GM21515 (cell line): ENCODE data around the gene ARID4B.
"Not testable (repeated sequence)": the region's sequence is repeated elsewhere in the genome, so short reads cannot be mapped to it uniquely, and the experiment has no call there.

ENCODE experiments used
- ATAC-seq: cut with Tn5 transposase; IDR thresholded peaks from one replicate; pipeline ENCODE4 v1.9.1; 2021; ENCODE audit not compliant: unreplicated experiment

The ARID4B gene, protein sequence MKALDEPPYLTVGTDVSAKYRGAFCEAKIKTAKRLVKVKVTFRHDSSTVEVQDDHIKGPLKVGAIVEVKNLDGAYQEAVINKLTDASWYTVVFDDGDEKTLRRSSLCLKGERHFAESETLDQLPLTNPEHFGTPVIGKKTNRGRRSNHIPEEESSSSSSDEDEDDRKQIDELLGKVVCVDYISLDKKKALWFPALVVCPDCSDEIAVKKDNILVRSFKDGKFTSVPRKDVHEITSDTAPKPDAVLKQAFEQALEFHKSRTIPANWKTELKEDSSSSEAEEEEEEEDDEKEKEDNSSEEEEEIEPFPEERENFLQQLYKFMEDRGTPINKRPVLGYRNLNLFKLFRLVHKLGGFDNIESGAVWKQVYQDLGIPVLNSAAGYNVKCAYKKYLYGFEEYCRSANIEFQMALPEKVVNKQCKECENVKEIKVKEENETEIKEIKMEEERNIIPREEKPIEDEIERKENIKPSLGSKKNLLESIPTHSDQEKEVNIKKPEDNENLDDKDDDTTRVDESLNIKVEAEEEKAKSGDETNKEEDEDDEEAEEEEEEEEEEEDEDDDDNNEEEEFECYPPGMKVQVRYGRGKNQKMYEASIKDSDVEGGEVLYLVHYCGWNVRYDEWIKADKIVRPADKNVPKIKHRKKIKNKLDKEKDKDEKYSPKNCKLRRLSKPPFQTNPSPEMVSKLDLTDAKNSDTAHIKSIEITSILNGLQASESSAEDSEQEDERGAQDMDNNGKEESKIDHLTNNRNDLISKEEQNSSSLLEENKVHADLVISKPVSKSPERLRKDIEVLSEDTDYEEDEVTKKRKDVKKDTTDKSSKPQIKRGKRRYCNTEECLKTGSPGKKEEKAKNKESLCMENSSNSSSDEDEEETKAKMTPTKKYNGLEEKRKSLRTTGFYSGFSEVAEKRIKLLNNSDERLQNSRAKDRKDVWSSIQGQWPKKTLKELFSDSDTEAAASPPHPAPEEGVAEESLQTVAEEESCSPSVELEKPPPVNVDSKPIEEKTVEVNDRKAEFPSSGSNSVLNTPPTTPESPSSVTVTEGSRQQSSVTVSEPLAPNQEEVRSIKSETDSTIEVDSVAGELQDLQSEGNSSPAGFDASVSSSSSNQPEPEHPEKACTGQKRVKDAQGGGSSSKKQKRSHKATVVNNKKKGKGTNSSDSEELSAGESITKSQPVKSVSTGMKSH (N-terminal part only)

DNA sequence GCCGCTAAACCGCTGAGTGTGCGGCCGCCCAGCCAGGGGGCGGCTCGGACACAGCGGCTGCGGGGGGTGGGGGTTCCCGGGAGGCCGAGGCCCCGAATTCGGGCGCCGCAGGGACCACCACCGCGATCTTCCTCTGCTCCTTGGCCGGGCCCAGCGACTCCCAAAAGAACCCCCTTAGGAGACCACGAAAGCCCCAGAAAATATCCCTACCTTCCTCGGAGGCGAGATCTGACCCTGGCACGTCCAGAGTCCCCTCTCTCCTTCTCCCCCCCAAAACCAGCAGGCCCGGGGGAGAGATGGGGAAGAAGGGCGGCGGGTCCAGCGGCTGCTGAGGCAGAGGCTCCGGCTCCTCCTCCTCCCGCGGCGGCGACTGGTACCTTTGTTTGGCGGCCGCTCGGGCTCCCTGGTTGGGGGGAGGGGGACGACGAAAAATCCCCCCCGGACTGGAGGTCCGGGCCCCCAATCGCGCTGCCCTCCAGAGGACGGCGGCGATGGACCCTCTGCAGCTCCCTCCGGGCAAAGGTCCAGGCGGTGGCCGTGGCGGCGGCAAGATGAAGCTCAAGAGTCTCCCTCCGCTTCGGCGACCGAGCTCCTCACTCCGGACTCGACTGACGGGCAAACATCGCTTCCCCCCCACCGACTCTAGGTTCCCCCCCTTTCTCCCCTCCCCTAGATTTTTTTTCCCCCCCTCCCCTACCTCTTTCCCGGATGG, at the start of gene ARID4B:
Gene ARID4B, minus strand, starts transcription at position 621 of the 712 bp plus-strand sequence. CDS start 1,260 bp downstream, outside the sequence.
- peak; percentile 8 for ATAC-seq

DNA sequence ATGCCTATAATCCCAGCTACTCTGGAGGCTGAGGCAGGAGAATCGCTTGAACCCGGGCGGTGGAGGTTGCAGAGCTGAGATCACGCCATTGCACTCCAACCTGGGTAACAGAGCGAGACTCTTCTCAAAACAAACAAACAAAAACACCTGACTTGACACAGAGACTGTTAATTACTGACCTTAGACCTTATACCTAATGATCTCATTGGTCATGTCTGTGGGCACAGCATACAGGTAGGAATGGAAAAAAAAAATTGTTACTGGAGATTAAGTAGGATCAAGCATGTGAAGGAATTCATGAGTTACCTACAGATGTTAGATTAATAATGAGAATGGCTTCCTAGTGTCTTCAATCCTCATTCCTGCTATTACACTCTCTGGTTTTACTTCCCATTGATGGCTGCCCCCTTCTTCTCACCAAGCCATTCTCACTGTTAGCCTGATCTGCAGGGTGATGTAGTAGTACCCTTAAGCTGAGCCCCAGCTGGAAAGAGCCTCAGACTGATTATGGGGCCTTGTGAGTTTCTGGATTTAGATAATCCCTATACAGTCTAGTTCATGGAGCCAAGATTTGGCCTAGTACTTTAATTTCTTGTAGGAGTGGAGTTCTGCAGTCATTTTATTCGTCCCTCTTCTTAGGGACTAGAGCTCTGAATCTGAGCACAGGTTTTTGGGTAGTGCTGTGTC, 48.1 kb upstream of the ARID4B start:
- ATAC-seq, result no peak

DNA sequence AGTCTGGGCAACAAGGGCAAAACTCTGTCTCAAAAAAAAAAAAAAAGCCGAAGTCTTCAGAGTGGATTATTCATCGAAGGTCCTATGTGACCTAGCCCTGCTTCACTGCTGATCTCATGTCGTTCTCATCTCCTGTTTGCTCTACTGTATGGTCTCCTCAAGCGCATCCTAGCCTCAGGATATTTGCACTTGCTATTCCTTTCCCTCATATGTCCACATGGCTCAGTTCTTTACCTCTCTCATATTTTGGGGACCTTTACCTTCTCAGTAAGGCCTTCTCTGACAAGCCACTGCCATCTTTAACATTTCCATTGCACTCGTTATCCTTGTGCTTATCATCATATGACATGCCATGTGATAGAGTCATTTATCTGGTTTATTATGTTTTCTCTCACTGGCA, 41.8 kb upstream of the ARID4B start:
- no peak for ATAC-seq

DNA sequence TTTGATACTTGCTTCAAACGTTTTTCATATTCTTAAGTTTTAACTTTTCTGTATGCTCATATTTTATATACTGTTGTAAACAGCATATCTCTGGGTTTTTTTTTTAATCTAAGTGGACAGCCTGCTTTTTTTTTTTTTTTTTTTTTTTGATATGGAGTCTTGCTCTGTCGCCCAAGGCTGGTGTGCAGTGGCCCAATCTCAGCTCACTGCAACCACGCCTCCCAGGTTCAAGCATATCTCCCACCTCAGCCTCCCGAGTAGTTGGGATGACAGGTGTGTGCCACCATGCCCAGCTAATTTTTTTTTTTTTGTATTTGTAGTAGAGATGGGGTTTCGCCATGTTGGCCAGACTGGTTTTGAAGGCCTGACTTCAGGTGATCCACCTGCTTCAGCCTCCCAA, 40.4 kb upstream of the ARID4B start:
- no peak for ATAC-seq

DNA sequence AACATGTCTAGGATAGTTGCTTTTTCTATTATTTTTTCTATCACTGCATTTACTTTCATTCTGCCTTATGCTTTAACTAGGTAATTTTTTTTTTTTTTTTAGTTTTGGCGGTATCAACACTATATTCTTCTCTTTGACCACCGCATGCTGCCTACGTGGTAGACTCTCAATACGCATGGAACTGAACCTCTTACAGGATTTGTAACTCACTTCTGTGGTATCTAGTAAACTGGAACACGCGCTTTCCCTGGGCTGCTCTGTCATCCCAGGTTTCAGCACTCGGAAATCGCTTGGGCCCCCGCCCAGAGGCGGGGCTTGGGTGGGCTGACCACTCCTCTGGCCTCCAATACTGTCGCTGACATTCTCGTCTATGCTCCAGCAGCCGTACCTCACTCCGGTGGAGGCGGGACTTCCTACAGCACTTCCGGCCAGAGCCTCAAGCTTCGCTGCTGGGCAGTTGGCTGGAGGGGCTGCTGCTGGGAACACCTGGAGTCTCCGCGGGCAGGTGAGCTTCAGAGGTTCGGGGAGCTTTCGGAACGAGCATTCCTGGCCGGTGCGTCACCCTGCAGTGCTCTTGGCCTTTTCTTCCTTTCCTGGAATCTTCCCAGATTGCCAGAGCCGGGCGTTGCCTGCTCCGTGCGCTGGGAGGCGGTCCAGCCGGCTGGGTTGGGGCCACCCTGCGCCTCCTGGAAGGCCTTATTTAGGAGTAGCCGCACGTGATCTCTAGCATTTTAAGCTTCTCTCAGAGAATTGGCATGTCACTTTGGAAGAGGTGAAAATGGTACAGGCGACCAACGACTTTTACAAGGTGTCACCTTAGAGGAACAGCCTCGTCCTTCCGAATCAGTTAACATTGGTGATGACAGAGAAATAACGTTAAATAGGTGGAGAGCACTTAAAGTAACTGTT, 39.3 kb upstream of the ARID4B start, which contains the start of gene TBCE:
Gene TBCE, plus strand, starts transcription at position 428 of the 909 bp plus-strand sequence. CDS start 12,623 bp downstream, outside the sequence.
- peak; percentile 100 for ATAC-seq

DNA sequence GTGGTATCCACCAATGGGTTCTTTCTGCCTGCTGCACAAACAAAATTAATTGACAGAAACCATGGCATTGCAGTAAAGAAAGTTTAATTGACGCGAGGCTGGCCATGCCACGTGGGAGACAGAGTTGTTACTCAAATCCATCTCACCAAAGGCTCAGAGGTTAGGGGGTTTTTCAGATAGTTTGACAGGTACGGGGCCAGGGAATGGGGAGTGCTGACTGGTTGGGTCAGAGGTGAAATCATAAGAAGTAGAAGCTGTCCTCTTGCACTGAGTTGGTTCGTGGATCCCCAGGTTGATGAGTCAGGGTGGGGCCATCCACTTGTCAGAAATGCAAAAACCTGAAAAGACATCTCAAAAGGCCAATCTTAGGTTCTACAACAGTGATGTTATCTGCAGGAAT, 38.3 kb upstream of the ARID4B start:
- no peak for ATAC-seq

DNA sequence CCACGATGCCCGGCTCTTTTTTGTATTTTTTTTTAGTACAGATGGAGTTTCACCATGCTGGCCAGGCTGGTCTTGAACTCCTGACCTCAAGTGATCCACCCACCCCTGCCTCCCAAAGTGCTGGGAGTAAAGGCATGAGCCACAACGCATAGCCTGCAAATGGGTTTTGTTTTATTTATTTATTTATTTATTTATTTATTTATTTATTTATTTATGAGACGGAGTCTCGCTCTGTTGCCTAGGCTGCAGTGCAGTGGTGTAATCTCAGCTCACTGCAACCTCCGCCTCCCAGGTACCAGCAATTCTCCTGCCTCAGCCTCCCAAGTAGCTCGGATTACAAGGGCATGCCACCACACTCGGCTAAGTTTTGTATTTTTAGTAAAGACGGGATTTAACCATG, 36.2 kb upstream of the ARID4B start:
- not testable (repeated sequence) for ATAC-seq

DNA sequence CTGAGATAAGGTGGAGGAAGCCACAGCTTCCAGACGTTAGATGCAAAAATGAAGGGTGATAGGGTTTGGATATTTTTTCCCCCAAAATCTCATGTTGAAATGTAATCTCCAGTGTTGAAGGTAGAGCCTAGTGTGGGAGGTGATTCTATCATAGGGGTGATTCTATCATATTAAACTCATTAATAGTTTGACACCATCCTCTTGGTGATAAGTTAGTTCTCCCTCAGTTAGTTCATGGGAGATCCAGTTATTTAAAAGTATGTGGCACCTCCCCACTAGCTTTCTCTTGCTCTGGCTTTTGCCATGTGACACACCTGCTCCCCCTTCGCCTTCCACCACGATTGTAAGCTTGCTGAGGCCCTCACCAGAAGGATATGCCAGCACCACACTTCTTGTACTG, 30.9 kb upstream of the ARID4B start:
- ATAC-seq, result no peak

DNA sequence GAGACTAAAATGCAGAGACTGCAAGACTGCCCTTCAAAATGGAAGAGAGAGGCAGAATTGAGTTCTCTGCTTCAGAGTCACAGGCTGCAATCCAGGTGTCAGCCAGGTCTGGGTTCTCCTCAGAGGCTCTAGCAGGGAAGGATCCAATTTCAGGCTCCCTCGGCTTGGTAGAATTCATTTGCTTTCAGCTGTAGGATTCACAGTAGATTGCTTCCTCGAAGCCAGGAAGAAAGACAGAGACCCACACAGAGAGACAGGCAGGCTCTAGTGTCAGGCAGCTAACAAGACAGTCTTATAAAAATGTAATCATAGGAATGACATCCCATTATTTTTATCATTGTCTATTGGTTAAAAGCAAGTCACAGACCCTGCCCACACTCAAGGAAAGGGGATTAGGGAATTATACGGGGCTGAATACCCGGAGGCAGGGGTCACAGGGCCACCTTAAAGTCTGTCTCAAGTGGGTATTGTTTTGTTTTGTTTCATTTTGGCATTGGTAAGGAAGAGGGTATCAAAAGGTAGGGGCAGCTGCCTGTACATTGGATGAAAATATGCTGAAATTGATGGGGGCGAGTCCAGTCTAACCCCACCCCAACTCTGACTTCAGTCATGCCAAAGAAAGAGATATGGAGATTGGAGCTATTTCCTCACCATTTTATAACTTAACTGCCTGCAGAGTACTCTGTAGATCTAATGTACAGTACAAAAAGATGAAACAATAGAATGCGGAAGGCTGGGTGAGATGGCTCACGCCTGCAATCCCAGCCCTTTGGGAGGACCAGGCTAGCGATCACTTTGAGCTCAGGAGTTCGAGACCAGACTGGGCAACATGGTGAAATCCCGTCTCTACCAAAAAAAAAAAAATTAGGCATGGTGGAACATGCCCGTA, 29.8 kb upstream of the ARID4B start:
- no peak for ATAC-seq

DNA sequence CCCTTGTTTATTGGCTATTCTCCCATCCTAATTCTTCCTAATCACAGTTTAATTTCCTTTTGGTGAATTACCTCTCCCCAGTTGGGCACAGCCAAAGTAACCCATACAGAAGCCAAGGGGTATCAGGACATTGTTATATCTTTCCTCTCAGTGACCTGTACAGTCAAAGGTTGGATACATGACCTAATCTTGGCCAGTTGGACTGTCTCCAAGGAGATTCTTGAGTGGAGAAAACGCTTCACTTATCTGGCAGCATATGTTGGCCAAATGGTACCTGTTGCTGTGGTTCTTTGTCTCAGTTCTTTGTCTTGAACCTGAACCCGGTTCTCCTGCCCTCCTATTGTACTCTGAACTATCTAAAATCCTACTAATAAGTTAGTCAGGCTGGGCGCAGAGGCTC, 23.9 kb upstream of the ARID4B start:
- no peak for ATAC-seq

DNA sequence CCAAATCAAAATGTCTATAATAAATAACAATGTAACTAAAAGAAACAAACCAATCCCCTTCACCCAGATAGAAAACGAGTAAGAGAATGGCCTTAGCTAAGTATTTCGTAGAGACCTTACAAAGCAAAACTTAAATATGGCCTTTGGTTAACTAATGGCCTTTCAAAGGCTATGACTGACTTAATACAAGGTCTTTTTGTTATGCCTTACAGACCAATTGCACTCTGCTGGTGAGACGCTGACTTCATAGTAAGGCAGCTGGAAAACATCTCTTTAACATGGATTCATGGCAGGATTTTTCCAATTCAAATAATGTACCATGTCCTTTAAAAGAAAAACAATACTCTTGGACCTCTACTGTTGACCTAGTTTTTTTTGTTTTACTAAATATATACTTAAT, 23.5 kb upstream of the ARID4B start:
- no peak for ATAC-seq

DNA sequence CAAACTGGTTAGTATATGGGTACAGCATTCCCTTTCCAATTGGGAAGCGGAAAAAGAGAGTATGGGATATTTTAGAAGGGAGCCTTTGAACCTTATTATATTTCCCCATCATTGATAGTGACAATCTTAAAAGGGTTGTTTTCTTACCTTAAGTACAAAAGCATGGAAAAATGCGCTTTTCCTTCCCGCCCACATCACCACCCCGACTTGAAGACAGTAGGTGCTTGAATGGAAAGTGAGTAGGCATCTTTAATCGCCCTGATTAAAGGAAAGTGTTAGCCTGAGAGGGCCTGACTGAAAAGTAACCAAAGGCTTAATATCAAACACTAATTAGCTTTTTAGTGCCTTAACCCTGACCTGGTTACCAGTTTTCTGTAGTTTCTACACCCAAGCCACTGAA, 15.7 kb upstream of the ARID4B start:
- no peak for ATAC-seq

DNA sequence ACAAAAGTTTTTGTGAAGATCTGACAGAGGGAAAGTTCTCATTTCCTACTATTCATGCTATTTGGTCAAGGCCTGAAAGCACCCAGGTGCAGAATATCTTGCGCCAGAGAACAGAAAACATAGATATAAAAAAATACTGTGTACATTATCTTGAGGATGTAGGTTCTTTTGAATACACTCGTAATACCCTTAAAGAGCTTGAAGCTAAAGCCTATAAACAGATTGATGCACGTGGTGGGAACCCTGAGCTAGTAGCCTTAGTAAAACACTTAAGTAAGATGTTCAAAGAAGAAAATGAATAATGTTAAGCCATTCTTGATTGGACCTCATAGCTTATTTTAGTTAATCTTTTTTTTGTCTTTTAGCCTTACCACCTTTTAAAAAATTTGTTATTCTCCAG, 14.5 kb upstream of the ARID4B start:
- ATAC-seq, result no peak

DNA sequence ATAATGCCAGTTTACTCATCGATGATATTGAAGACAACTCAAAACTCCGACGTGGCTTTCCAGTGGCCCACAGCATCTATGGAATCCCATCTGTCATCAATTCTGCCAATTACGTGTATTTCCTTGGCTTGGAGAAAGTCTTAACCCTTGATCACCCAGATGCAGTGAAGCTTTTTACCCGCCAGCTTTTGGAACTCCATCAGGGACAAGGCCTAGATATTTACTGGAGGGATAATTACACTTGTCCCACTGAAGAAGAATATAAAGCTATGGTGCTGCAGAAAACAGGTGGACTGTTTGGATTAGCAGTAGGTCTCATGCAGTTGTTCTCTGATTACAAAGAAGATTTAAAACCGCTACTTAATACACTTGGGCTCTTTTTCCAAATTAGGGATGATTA, 14.1 kb upstream of the ARID4B start:
- ATAC-seq, result no peak

DNA sequence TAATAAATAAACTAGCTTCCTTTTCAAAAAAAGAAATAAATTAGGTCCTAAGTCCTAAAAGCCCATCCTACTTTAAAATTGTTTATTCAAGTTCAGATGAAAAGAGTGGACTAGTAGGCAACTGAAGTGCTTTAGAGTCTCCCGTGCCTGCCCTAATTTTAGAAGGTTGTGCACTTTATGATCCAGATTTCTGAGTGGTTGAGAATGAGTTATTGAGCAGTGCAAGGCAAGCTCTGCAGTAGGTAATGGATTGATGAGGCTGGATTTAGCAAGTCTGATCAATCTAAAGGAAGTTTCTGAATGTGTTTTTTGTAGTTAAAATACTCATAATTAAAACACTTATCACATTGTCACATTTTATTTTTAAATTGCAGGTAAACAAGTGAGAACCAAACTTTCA, 13.4 kb upstream of the ARID4B start:
- ATAC-seq, result no peak

DNA sequence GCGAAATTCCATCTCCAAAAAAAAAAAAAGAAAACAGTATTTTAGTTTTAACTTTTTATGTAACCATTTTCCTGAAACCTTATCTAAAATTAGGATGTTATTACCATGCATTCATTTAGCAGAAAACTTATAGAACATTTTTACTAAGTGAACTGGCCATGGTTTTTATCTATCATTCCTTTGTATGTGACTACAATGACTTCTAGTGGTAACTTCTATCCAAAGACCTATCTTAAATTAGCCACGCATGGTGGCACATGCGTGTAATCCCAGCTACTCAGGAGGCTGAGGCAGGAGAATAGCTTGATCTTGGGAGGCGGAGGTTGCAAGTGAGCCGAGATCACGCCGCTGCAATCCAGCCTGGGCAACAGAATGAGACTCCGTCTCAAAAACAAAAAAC, 11.8 kb upstream of the ARID4B start:
- ATAC-seq, result no peak

DNA sequence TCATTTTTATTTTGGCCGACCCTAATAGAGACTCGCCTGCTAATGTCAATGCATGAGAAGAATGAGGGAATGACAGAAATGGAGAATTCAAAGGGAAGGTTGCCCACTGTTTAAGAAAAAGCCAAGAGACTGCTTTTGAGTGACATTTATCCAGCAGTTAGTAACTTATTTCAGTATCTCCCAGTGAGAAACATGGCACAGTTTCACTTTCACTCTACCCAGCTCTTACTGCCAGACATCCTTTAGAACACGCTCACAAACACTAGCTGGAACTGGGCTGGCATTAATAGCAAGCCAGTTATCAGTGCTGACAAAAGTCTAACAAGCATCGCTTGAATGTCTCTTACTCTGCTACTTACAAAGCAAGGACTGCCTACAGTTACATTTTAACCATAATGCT, 8.9 kb upstream of the ARID4B start:
- no peak for ATAC-seq

DNA sequence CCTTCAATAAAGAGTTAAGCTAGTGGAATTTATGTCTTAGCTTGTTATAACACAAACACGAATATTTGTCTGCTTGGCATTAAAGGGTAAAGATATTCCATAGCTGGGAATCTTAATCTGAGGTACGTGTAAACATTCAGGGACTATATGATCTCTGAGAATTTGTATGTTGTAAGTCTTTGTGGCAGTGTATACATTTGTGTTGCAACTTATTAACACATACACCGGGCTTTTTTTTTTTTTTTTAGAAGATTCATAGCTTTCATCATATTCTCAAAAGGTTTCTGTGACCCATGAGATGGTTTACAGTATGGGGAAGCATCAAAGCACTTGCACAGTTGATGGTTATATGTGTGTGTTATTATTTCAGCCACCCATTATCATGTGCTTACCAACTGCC, 3.4 kb upstream of the ARID4B start:
- no peak for ATAC-seq
